Hypothalamus (tissue), 51 donors: ENCODE measurements around the gene ANTXR1.

Experiments used
- DNase-seq, 51 donors: peaks; one replicate each; lab custom pipeline; 2025; lab: John Stamatoyannopoulos, UW

The ANTXR1 gene

DNA sequence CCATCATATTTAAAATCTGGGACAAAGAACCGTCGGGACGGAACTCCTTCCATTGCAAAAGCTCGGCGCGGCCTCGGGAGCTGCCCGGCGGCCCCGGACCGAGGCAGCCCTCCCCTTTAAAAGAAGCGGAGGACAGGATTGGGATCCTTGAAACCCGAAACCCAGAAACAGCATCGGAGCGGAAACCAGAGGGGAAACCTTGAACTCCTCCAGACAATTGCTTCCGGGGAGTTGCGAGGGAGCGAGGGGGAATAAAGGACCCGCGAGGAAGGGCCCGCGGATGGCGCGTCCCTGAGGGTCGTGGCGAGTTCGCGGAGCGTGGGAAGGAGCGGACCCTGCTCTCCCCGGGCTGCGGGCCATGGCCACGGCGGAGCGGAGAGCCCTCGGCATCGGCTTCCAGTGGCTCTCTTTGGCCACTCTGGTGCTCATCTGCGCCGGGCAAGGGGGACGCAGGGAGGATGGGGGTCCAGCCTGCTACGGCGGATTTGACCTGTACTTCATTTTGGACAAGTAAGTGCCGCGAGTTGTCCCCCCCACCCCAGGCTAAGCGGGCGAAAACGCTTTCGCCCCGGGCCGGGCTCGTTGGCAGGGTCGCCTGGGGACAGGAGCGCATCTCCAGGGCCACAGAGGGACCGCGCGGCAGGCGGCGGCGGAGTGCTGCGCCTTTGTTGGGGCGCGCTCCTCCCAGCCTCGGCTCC lies at the start of gene ANTXR1:
Gene ANTXR1 (plus strand): TSS at position 38 of the 698 bp plus-strand sequence. CDS start 321 bp downstream, at position 359.
- DNase-seq = peak in 39 of 51 donors; percentile 10 to 85 (median 48)

- no peak for DNase-seq
Observed at GRCh38 chr2:68964282-68964681, 48.7 kb upstream of the ANTXR1 start.

DNA sequence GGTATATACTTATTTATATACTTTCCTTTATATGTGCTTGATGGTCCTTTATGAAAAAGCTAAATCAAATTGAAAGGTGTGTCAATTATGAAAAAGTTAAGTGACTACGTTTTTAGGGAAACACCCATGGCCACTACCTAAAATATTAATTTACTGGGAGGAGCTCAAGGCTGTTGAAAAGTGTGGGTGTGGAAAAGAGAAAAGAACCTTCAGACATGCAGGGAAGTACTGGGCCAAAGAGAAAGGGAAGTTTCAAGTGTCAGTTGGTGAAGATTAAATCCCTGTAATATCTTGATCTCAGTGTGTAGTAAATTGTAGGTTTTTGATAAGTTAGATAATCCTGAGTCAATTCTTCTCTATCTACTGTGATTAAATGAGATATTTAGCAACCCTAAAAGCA lies 44.8 kb upstream of the ANTXR1 start:
- DNase-seq = no peak

GRCh38 chr2:68969736-68970490 lies 43.1 kb upstream of the ANTXR1 start:
- DNase-seq = no peak

DNA sequence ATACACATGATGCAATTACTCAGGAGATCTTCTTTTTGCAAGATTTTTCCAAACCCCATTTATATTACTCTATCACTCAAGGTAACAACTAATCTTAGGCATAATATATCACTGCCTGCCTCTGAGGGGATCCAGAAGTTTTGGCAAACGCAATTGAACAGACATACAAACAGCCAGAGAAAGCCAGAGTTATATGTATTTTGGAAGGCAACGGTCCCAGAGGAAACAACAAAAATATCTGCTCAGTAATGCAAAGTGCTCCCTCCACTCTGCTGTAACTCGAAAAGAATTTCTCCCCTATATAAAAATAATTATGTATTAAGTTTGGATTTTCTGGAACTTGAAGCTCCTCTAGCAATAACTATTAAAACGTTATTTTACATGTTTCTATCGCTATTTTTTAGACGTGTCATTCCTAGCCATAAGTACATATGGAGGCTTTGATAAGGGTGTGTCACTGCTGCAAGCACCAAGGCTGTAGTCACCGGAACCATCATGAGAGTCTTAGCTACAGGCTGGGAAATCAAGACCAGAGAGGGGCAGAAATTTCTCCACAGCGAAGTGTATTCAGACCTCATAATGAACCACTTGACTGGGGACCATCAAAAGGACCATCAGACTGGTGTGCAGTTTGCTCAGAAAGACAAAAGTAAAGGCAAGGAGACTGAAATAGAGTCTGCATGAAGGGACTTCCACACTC lies 42.3 kb upstream of the ANTXR1 start:
- no peak for DNase-seq

DNA sequence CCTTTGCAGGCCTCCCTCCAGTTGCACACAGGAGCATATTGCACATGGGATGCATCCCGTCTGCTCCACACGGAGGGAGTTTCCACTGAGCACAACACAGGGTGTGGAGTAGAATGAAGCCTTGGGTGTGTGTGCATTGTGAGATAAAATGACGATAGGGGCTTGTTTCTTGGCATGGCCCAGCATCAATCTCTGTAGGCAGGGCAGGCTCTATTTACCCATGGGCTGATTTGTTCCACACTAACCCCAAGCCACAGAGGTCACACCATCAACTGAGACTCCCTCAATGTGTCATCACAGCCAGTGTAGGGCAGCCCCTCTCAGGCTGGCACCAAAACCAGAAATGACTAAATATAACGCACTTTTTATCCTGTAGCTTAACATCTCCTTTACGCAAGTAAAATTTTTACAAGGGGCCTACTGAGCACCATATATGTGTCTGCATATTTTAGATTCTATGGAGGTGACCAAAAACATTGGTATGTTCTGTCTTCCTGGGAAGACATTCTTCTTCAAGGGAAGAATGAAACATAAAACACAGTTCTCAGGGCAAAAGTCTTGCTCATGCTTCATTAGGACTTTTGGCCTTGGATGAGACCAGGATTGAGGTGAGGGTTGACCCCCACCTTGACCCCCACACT lies 41.3 kb upstream of the ANTXR1 start:
- DNase-seq = no peak

- no peak for DNase-seq
Observed at GRCh38 chr2:68974251-68974650, 38.7 kb upstream of the ANTXR1 start, which contains the start of gene GKN1. Gene GKN1, plus strand, starts transcription at chr2:68974636. Its CDS starts 42 bp downstream, at chr2:68974678.

DNA sequence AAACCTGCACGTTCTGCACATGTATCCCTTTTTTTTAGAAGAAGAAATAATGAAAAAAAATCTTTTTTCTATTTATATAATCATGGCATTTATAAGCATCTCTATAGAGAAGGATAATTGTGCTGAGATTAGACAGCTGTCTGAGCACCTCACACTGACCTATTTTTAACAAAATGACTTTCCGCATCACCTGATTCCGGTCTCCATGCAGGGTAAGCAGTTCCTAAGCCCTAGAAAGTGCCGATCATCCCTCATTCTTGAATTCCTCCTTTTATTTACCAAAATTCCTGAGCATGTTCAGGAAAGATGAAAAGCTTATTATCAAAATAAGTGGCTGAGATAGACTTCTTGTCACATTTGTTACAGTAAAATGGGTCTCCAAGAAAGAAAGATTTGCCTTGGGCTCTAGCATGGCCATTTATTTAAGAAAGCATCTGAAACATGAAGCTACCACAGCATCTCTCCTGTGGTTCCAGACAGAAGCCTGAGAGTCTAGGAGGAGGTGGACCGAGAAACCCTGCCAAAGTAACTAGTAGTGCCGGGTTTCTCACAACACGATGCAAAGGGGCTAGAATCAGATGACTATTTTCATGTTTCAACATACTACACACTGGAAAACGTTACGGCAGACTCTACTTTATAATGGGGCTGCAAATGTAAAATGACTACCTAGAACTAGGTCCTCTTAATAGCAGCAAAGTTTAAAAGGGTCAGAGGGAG lies 37.9 kb upstream of the ANTXR1 start:
- no peak for DNase-seq

GRCh38 chr2:68975844-68976243 lies 37.1 kb upstream of the ANTXR1 start:
- no peak for DNase-seq

GRCh38 chr2:68977453-68977852 lies 35.5 kb upstream of the ANTXR1 start:
- no peak for DNase-seq

- DNase-seq = no peak
Observed at GRCh38 chr2:68978098-68978497, 34.9 kb upstream of the ANTXR1 start.

GRCh38 chr2:68980956-68981355 lies 32.0 kb upstream of the ANTXR1 start:
- no peak for DNase-seq

DNA sequence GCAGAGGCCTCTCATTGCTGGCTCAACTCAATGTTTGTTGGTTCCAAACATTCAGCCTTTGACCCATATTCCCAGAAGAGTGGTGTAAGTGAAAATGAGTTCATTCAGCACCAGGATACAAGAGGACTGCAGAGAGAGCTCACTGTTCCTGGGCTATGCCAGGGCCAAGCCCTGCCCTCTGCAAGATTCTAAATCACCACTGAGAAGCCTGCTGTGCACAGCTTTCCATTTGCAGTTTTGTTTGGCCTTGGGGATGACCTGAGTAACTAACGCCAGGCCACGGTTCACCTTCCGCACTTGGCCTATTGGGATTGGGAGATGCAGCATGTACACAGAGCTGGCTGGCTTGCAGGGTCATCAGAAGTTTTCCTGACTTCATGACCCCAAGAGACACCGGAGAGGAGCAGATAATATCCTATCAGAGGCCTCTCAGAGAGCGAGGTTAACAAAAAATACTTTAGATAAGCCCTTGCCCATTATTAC lies 25.9 kb upstream of the ANTXR1 start:
- DNase-seq = peak in 12 of 51 donors; percentile 0 to 44 (median 18)

GRCh38 chr2:68989035-68989434 lies 23.9 kb upstream of the ANTXR1 start:
- DNase-seq = no peak

DNA sequence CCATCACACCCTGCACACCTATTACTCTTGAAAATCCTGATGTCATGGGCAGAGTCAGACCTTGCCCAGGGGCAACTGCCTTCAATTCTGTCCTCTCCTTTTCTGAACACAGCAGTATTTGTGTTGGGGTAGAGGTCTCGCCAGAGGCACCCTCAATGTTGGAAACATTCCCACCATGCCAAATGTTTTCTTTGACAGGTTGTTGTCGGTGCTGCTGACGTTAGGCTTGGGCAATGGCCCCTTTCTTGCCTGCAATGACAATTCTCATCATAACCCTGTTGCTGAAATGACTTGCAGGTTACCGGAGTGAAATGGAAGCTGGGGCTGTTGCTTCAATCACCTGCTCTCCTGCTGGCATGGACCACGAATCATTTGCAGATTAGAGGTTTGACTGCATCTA lies 20.6 kb upstream of the ANTXR1 start:
- DNase-seq = no peak

- DNase-seq = no peak
Observed at GRCh38 chr2:68992933-68993332, 20.0 kb upstream of the ANTXR1 start.

- no peak for DNase-seq
Observed at GRCh38 chr2:68993660-68994059, 19.3 kb upstream of the ANTXR1 start.

GRCh38 chr2:68994864-68995263 lies 18.1 kb upstream of the ANTXR1 start:
- DNase-seq = no peak

GRCh38 chr2:68995916-68996315 lies 17.1 kb upstream of the ANTXR1 start:
- no peak for DNase-seq

- no peak for DNase-seq
Observed at GRCh38 chr2:68997401-68997800, 15.6 kb upstream of the ANTXR1 start.
